Activated B cell treated with CpG ODN at 0.5 μM for 24 hours (primary cell): ENCODE data around the gene JARID2. TPM values are rescaled to one million over a fixed set of nuclear protein-coding genes. Genes with fewer than 3 reads are reported as not detected.

Experiments
- ATAC-seq: fragments of 200-7000 bp; cut with Tn5 transposase; one replicate; pipeline ENCODE4 v1.10.0; 2021; ENCODE audit warnings: low read depth, mild to moderate bottlenecking, moderate library complexity
- CTCF ChIA-PET: fragments of 350-600 bp; sonication (Branson Sonifier 250); formaldehyde crosslinking; loops from one replicate; lab custom pipeline; 2021; ENCODE audit warnings: antibody characterized with exemption; lab: Charles Lee
- POLR2A ChIA-PET: fragments of 350-600 bp; sonication (Branson Sonifier 250); formaldehyde crosslinking; loops from one replicate; lab custom pipeline; 2021; ENCODE audit warnings: antibody characterized with exemption; lab: Charles Lee
- DNase-seq: peaks from one replicate; pipeline ENCODE4 v3.0.0; 2022
- H3K27ac Mint-ChIP-seq: one replicate; pipeline ENCODE4 v1.8.0; 2020; ENCODE audit warnings: mixed read lengths
- H3K27me3 Mint-ChIP-seq: one replicate; pipeline ENCODE4 v1.8.0; 2021; ENCODE audit warnings: mixed read lengths
- H3K36me3 Mint-ChIP-seq: one replicate; pipeline ENCODE4 v1.8.0; 2021; ENCODE audit warnings: low read depth, mixed read lengths
- H3K4me1 Mint-ChIP-seq: one replicate; pipeline ENCODE4 v1.8.0; 2021; ENCODE audit warnings: mixed read lengths
- H3K4me3 Mint-ChIP-seq: one replicate; pipeline ENCODE4 v1.8.0; 2020; ENCODE audit warnings: mild to moderate bottlenecking, mixed read lengths
- H3K9me3 Mint-ChIP-seq: one replicate; pipeline ENCODE4 v1.8.0; 2020; ENCODE audit warnings: mixed read lengths
- CTCF ChIP-seq: fragments of 200-600 bp; IDR thresholded peaks from one replicate; pipeline ENCODE4 v1.8.0; 2022; ENCODE audit warnings: antibody characterized with exemption, mild to moderate bottlenecking
- intact Hi-C: fragments of 100-400 bp; cut with micrococcal nuclease; formaldehyde crosslinking; loops from one replicate; pipeline ENCODE4 v1.15.1; 2024
- total RNA-seq: library from RNA; stranded (reverse); gene quantifications from 2 replicates; pipeline ENCODE4 v1.2.3, GENCODE V29; 2022

JARID2 gene
- total RNA-seq, 1 donor from 2014 or later = 28.5 TPM

DNA sequence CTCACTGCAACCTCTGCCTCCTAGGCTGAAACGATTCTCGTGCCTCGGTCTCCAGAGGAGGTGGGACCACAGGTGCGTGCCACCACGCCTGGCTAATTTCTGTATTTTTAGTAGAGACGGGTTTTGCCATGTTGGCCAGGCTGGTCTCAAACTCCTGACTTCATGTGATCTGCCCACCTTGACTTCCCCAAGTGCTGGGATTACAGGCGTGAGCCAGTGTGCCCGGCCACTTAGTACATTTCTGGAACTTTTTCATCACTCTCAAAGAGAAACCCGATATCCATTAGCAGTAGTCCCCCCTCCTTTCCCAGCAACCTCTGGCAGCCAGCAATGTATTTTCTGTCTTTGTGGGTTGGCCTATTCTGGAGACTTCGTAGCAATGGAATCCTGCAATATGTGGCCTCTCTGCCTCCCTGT, 109.8 kb downstream of the JARID2 start:
- no peak for TF ChIP-seq CTCF
- no peak for DNase-seq
- no peak for ATAC-seq
- Mint-ChIP-seq H3K9me3 (no peaks in the 10 kb centered on the region), H3K27me3 (no peaks in the 10 kb centered on the region), H3K4me3 (no peak overlapping the region), H3K4me1 (peaks cover 79% of the 10 kb centered on the region), H3K36me3 (peaks cover 9% of the 10 kb centered on the region), H3K27ac (no peak overlapping the region)
- intact Hi-C loops = loop anchor here (2.0 kb wide), 1 partner anchor 15 kb away; no protein-coding TSS in a partner anchor
- CTCF ChIA-PET = no interaction called here
- POLR2A ChIA-PET = interaction anchor here (0.6 kb wide), 1 partner anchor 33 kb away, joined by 3 read pairs; no protein-coding TSS in a partner anchor

GRCh38 chr6:15356179-15356578, 110.3 kb downstream of the JARID2 start:
- ATAC-seq = no peak
- peaks cover 9% of the 10 kb centered on the region for H3K36me3 Mint-ChIP-seq
- H3K9me3 Mint-ChIP-seq = no peaks in the 10 kb centered on the region
- ChIA-PET POLR2A (no interaction called here), CTCF (no interaction called here)
- no peak for DNase-seq
- no peak for TF ChIP-seq CTCF
- intact Hi-C loops = loop anchor here (2.0 kb wide), 1 partner anchor 15 kb away; no protein-coding TSS in a partner anchor
- H3K27ac Mint-ChIP-seq = no peak overlapping the region
- H3K27me3 Mint-ChIP-seq = no peaks in the 10 kb centered on the region
- peaks cover 77% of the 10 kb centered on the region for H3K4me1 Mint-ChIP-seq
- H3K4me3 Mint-ChIP-seq = no peak overlapping the region

DNA sequence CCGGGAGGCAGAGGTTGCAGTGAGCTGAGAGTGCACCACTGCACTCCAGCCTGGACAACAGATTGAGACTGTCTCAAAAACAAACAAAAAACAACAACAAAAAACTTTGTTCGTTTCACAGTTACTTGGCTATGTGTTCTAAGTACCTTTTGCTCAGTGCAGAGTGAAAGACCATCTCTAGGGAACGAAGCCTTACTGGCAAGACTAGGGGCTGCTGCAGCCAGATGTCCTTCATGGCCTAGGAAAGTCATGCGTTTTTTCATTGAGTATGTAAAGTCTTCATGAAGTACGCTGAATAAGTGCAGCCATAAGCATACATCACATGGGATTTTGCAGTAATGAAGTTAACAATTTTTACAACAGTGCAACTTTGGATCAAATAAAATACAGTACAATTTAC, 111.1 kb downstream of the JARID2 start:
- ATAC-seq (no peak), DNase-seq (no peak)
- peaks cover 69% of the 10 kb centered on the region for H3K4me1 Mint-ChIP-seq
- POLR2A ChIA-PET = no interaction called here
- CTCF ChIA-PET = no interaction called here
- TF ChIP-seq CTCF = no peak
- no peak overlapping the region for H3K27ac Mint-ChIP-seq
- H3K36me3 Mint-ChIP-seq = peaks cover 6% of the 10 kb centered on the region
- no peaks in the 10 kb centered on the region for H3K27me3 Mint-ChIP-seq
- no peaks in the 10 kb centered on the region for H3K9me3 Mint-ChIP-seq
- intact Hi-C loops = loop anchor here (2.0 kb wide), 1 partner anchor 16 kb away; no protein-coding TSS in a partner anchor
- no peak overlapping the region for H3K4me3 Mint-ChIP-seq

GRCh38 chr6:15357782-15358181, 111.9 kb downstream of the JARID2 start:
- H3K27ac Mint-ChIP-seq = no peak overlapping the region
- peaks cover 6% of the 10 kb centered on the region for H3K36me3 Mint-ChIP-seq
- H3K4me3 Mint-ChIP-seq = no peak overlapping the region
- no peaks in the 10 kb centered on the region for H3K27me3 Mint-ChIP-seq
- no peak for TF ChIP-seq CTCF
- CTCF ChIA-PET = no interaction called here
- peaks cover 63% of the 10 kb centered on the region for H3K4me1 Mint-ChIP-seq
- no peaks in the 10 kb centered on the region for H3K9me3 Mint-ChIP-seq
- POLR2A ChIA-PET = interaction anchor here (0.6 kb wide), 1 partner anchor 36 kb away, joined by 5 read pairs; no protein-coding TSS in a partner anchor
- DNase-seq (no peak), ATAC-seq (no peak)
- intact Hi-C loops = loop anchor here (2.0 kb wide), 1 partner anchor 17 kb away; no protein-coding TSS in a partner anchor

DNA sequence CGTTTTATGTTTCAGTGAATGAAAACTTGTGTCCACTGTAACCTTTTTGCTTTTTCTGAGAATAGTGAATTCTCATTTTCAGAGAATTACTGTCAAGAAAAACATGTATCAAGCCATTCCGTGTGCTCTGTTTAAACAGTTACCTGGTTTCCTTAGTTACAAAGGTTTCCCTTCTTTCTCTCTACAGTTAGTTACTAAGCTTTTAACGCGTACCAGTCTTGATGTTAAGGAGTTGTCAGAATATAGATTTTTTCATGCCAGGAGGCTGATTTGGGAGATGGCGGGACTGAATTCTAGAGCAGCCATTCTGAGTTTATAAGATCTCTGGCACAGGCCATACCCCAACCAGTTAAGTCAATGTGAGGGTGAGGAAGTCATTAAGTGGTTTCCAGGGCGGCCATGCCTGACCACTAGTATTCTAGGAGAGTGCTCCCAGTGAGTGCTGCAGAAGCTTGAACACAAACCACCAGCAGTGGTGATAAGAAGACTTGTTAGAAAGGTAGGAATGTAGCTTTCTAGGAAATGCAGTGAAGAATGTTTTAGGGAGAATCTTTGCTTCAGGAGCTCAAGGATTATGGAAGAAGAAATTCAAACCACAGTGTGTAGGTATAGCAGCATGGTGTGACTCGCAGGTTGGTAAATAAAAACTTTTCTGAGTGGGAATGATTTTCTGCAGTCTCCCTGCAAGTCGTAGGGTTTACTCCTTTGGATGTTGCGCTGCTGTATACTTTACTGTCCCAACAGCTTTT, 112.9 kb downstream of the JARID2 start:
- Mint-ChIP-seq H3K4me1 (peaks cover 57% of the 10 kb centered on the region), H3K9me3 (no peaks in the 10 kb centered on the region), H3K4me3 (peak overlapping the region; percentile 39), H3K27ac (no peak overlapping the region), H3K27me3 (no peaks in the 10 kb centered on the region), H3K36me3 (peaks cover 6% of the 10 kb centered on the region)
- TF ChIP-seq CTCF = no peak
- intact Hi-C loops = no loop called here
- ATAC-seq = peak; percentile 85
- POLR2A ChIA-PET = interaction anchor here (0.6 to 1.7 kb wide), 3 partner anchors 10 to 37 kb away, joined by 5 to 7 read pairs (median 5); no protein-coding TSS in a partner anchor
- CTCF ChIA-PET = interaction anchor here (0.8 kb wide), 1 partner anchor 13 kb away, joined by 3 read pairs; no protein-coding TSS in a partner anchor
- no peak for DNase-seq
